ENCODE measurements around the gene ELF3. TPM values are rescaled to one million over a fixed set of nuclear protein-coding genes. Genes with fewer than 3 reads are reported as not detected.
"Not testable (repeated sequence)": the region's sequence is repeated elsewhere in the genome, so short reads cannot be mapped to it uniquely, and the experiment has no call there.

The ELF3 gene
- total RNA-seq = 74.1 TPM
- long read RNA-seq, full-length matches to known transcripts = 59 of 77 reads
- long read RNA-seq, partial matches to known transcripts = 4 of 77 reads
- long read RNA-seq, other reads (novel, unspliced or antisense) = 14 of 77 reads

GRCh38 chr1:202010180-202011015, at the start of gene ELF3:
Gene ELF3, plus strand, starts transcription at chr1:202010587. Its CDS starts 550 bp downstream, at chr1:202011137.
- H3K36me3 ChIP-seq = peaks cover 33% of the 10 kb centered on the region
- peak within 1 kb of the TSS; percentile 57 for H3K4me3 ChIP-seq

GRCh38 chr1:201962382-201962781, 48.0 kb upstream of the ELF3 start:
- H3K27me3 ChIP-seq (ENCODE audit: low read depth); intact Hi-C loops (cut with DNase I); H3K4me3 ChIP-seq; H3K9me3 ChIP-seq; H3K4me1 ChIP-seq; ATAC-seq; DNase-seq; H3K27ac ChIP-seq: not testable (repeated sequence)
- H3K36me3 ChIP-seq = peaks cover 99% of the 10 kb centered on the region

More at GRCh38 chr1:202010180-202011015, at the start of gene ELF3:
- Histone ChIP-seq H3K9me3 (no peaks in the 10 kb centered on the region), H3K27me3 (ENCODE audit: low read depth) (no peaks in the 10 kb centered on the region), H3K4me1 (peaks cover 11% of the 10 kb centered on the region), H3K27ac (peak within 1 kb of the TSS; percentile 83)
- DNase-seq = peak; percentile 86
- TF ChIP-seq, protein P1, sequence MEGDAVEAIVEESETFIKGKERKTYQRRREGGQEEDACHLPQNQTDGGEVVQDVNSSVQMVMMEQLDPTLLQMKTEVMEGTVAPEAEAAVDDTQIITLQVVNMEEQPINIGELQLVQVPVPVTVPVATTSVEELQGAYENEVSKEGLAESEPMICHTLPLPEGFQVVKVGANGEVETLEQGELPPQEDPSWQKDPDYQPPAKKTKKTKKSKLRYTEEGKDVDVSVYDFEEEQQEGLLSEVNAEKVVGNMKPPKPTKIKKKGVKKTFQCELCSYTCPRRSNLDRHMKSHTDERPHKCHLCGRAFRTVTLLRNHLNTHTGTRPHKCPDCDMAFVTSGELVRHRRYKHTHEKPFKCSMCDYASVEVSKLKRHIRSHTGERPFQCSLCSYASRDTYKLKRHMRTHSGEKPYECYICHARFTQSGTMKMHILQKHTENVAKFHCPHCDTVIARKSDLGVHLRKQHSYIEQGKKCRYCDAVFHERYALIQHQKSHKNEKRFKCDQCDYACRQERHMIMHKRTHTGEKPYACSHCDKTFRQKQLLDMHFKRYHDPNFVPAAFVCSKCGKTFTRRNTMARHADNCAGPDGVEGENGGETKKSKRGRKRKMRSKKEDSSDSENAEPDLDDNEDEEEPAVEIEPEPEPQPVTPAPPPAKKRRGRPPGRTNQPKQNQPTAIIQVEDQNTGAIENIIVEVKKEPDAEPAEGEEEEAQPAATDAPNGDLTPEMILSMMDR (IDR thresholded peaks at IDR 0.05) = no peak
- peak; percentile 85 to 88 for ATAC-seq
- intact Hi-C loops (cut with DNase I) = no loop called here

GRCh38 chr1:201964261-201964660, 46.1 kb upstream of the ELF3 start:
- TF ChIP-seq, protein P1 (IDR thresholded peaks at IDR 0.05) = no peak
- no peak for ATAC-seq
- intact Hi-C loops (cut with DNase I) = no loop called here
- Histone ChIP-seq H3K27ac (no peak overlapping the region), H3K27me3 (ENCODE audit: low read depth) (no peaks in the 10 kb centered on the region), H3K9me3 (no peaks in the 10 kb centered on the region), H3K4me1 (no peaks in the 10 kb centered on the region), H3K4me3 (no peak overlapping the region), H3K36me3 (peaks cover 99% of the 10 kb centered on the region)
- no peak for DNase-seq

DNA sequence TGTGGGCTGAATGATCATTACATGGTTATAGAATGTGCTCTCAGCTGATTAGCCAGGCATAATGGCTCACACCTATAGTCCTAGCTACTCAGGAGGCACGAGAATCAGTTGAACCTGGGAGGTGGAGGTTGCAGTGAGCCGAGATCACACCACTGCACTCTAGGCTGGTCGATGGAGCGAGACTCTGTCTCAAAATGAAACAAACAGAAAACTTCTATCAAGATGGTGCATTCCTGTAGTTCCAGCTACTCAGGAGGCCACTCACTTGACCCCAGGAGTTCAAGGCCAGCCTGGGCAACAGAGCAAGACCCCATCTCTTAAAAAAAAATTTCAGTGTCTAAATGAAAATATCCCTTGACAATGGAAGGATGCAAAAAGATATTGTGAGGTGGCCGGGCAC, 44.2 kb upstream of the ELF3 start:
- no peak overlapping the region for H3K4me3 ChIP-seq
- peaks cover 99% of the 10 kb centered on the region for H3K36me3 ChIP-seq
- H3K27ac ChIP-seq = no peak overlapping the region
- intact Hi-C loops (cut with DNase I) = no loop called here
- H3K27me3 ChIP-seq (ENCODE audit: low read depth) = no peaks in the 10 kb centered on the region
- TF ChIP-seq, protein P1 (IDR thresholded peaks at IDR 0.05) = no peak
- no peaks in the 10 kb centered on the region for H3K9me3 ChIP-seq
- DNase-seq = no peak
- H3K4me1 ChIP-seq = no peaks in the 10 kb centered on the region
- no peak for ATAC-seq

DNA sequence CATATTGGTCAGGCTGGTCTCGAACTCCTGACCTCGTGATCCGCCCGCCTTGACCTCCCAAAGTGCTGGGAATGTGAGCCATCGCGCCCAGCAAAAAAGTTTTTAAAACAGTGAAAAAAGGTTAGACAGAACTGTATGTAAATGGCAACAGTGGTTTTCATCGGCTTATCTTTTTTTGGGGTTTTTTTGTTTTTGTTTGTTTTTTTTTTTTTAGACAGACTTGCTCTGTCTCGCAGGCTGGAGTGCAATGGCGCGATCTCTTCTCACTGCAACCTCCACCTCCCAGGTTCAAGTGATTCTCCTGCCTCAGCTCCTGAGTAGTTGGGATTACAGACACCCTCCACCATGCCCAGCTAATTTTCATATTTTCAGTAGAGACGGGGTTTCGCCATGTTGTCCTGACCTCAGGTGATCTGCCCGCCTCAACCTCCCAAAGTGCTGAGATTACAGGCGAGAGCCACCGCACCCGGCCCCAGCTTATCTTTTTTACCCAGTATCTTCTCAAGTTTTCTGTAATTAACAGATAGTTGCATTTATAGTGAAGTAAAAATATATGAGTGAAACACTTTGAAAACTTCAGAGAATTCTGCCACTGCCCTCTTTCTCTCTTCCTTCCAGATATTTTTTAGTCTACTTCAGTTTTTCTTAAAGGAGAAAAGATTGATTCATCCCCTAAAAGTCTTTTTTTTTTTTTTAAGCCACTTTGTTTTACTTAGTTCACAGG, 42.0 kb upstream of the ELF3 start:
- DNase-seq = no peak

More for the DNA sequence above, 42.0 kb upstream of the ELF3 start:
- Histone ChIP-seq H3K36me3 (peaks cover 78% of the 10 kb centered on the region), H3K4me3 (no peak overlapping the region), H3K4me1 (no peaks in the 10 kb centered on the region), H3K27me3 (ENCODE audit: low read depth) (no peaks in the 10 kb centered on the region), H3K9me3 (no peaks in the 10 kb centered on the region), H3K27ac (no peak overlapping the region)
- intact Hi-C loops (cut with DNase I) = no loop called here
- TF ChIP-seq, protein P1 (IDR thresholded peaks at IDR 0.05) = no peak
- no peak for ATAC-seq

All from lower lobe of right lung (tissue), 2 donors.